Endothelial cell (in vitro differentiated cells): Measurements from ENCODE around the gene CCR2. TPM values are rescaled to one million over a fixed set of nuclear protein-coding genes. Genes with fewer than 3 reads are reported as not detected.

ENCODE experiments used
- DNase-seq: peaks from one replicate; pipeline ENCODE4 v3.0.0; 2021; ENCODE audit warnings: low spot score
- H3K27ac Mint-ChIP-seq: one replicate; pipeline ENCODE4 v1.8.0; 2021; ENCODE audit warnings: mixed read lengths, inconsistent platforms; ENCODE audit not compliant: unreplicated experiment
- H3K27me3 Mint-ChIP-seq: one replicate; pipeline ENCODE4 v1.8.0; 2021; ENCODE audit warnings: mild to moderate bottlenecking, moderate library complexity, mixed read lengths, inconsistent platforms; ENCODE audit not compliant: unreplicated experiment
- H3K36me3 Mint-ChIP-seq: one replicate; pipeline ENCODE4 v1.8.0; 2021; ENCODE audit warnings: mild to moderate bottlenecking, low read depth, mixed read lengths, inconsistent platforms; ENCODE audit not compliant: unreplicated experiment
- H3K4me1 Mint-ChIP-seq: one replicate; pipeline ENCODE4 v1.8.0; 2021; ENCODE audit warnings: mild to moderate bottlenecking, mixed read lengths, inconsistent platforms; ENCODE audit not compliant: unreplicated experiment
- H3K4me3 Mint-ChIP-seq: one replicate; pipeline ENCODE4 v1.8.0; 2021; ENCODE audit warnings: mild to moderate bottlenecking, mixed read lengths, inconsistent platforms; ENCODE audit not compliant: unreplicated experiment
- H3K9me3 Mint-ChIP-seq: one replicate; pipeline ENCODE4 v1.8.0; 2021; ENCODE audit warnings: mixed read lengths, inconsistent platforms; ENCODE audit not compliant: unreplicated experiment
- CTCF ChIP-seq: fragments of 200-600 bp; sonication (generic); IDR thresholded peaks from one replicate; pipeline ENCODE4 v1.5.0; 2021; ENCODE audit warnings: antibody characterized with exemption; ENCODE audit not compliant: unreplicated experiment
- total RNA-seq: library from RNA; stranded (reverse); fragmentation: NEBNext Ultra II Directional; extraction: Animal tissue kit (Norgen Biotek cat#: 25700); gene quantifications from one replicate; pipeline ENCODE4 v1.2.1, GENCODE V29; 2021; ENCODE audit not compliant: unreplicated experiment

Gene CCR2
- total RNA-seq, 1 donor from 2014 or later, result not detected

- H3K27me3 Mint-ChIP-seq, result peaks cover 8% of the 10 kb centered on the region
- DNase-seq, result no peak
- no peak overlapping the region for H3K27ac Mint-ChIP-seq
- H3K9me3 Mint-ChIP-seq, result peaks cover 16% of the 10 kb centered on the region
- H3K36me3 Mint-ChIP-seq, result peaks cover 18% of the 10 kb centered on the region
- TF ChIP-seq CTCF, result no peak
- H3K4me3 Mint-ChIP-seq, result peak overlapping the region; percentile 37
- H3K4me1 Mint-ChIP-seq, result peaks cover 11% of the 10 kb centered on the region
Measured at GRCh38 chr3:46334741-46335478, 19.0 kb upstream of the CCR2 start.

GRCh38 chr3:46335541-46335940, 18.4 kb upstream of the CCR2 start:
- no peak overlapping the region for H3K4me3 Mint-ChIP-seq
- TF ChIP-seq CTCF, result no peak
- no peak overlapping the region for H3K27ac Mint-ChIP-seq
- peaks cover 18% of the 10 kb centered on the region for H3K36me3 Mint-ChIP-seq
- DNase-seq, result no peak
- peaks cover 11% of the 10 kb centered on the region for H3K4me1 Mint-ChIP-seq
- H3K27me3 Mint-ChIP-seq, result peaks cover 8% of the 10 kb centered on the region
- H3K9me3 Mint-ChIP-seq, result peaks cover 19% of the 10 kb centered on the region

- Mint-ChIP-seq H3K4me3 (no peak overlapping the region), H3K27me3 (peaks cover 3% of the 10 kb centered on the region), H3K36me3 (peaks cover 9% of the 10 kb centered on the region), H3K27ac (no peak overlapping the region), H3K4me1 (peaks cover 8% of the 10 kb centered on the region), H3K9me3 (peaks cover 19% of the 10 kb centered on the region)
- TF ChIP-seq CTCF, result no peak
- no peak for DNase-seq
Measured at GRCh38 chr3:46337911-46338310, 16.0 kb upstream of the CCR2 start.

- Mint-ChIP-seq H3K9me3 (peaks cover 19% of the 10 kb centered on the region), H3K27me3 (no peaks in the 10 kb centered on the region), H3K4me1 (peaks cover under 1% of the 10 kb centered on the region), H3K36me3 (peaks cover 9% of the 10 kb centered on the region), H3K4me3 (no peak overlapping the region), H3K27ac (no peak overlapping the region)
- DNase-seq, result no peak
- TF ChIP-seq CTCF, result no peak
Measured at GRCh38 chr3:46338840-46339239, 15.1 kb upstream of the CCR2 start.

- H3K9me3 Mint-ChIP-seq, result peaks cover 7% of the 10 kb centered on the region
- H3K27me3 Mint-ChIP-seq, result no peaks in the 10 kb centered on the region
- no peak overlapping the region for H3K27ac Mint-ChIP-seq
- no peak for DNase-seq
- H3K4me3 Mint-ChIP-seq, result no peak overlapping the region
- H3K4me1 Mint-ChIP-seq, result no peaks in the 10 kb centered on the region
- no peak for TF ChIP-seq CTCF
- no peaks in the 10 kb centered on the region for H3K36me3 Mint-ChIP-seq
Measured at GRCh38 chr3:46344476-46344875, 9.4 kb upstream of the CCR2 start.
